ENCODE data around the gene PRR5.

The PRR5 gene

GRCh38 chr22:44733426-44734106 lies 31.6 kb downstream of the PRR5 start:
- DNase-seq (ENCODE audit: low spot score): no peak
- no peak for TF ChIP-seq CTCF (IDR thresholded peaks at IDR 0.05; ENCODE audit: extremely low read depth, missing control alignments)

GRCh38 chr22:44734278-44734677 lies 32.3 kb downstream of the PRR5 start:
- no peak for TF ChIP-seq CTCF (IDR thresholded peaks at IDR 0.05; ENCODE audit: extremely low read depth, missing control alignments)
- DNase-seq (ENCODE audit: low spot score): no peak

GRCh38 chr22:44734801-44735517 lies 33.0 kb downstream of the PRR5 start:
- TF ChIP-seq CTCF (IDR thresholded peaks at IDR 0.05; ENCODE audit: extremely low read depth, missing control alignments): no peak
- DNase-seq (ENCODE audit: low spot score): no peak

- DNase-seq (ENCODE audit: low spot score): peak; percentile 92
- peak; percentile 98 for TF ChIP-seq CTCF (IDR thresholded peaks at IDR 0.05; ENCODE audit: extremely low read depth, missing control alignments)
Observed at GRCh38 chr22:44735518-44736428, 33.8 kb downstream of the PRR5 start.

GRCh38 chr22:44736581-44737405 lies 34.8 kb downstream of the PRR5 start:
- no peak for DNase-seq (ENCODE audit: low spot score)
- no peak for TF ChIP-seq CTCF (IDR thresholded peaks at IDR 0.05; ENCODE audit: extremely low read depth, missing control alignments)

- no peak for DNase-seq (ENCODE audit: low spot score)
- TF ChIP-seq CTCF (IDR thresholded peaks at IDR 0.05; ENCODE audit: extremely low read depth, missing control alignments): no peak
Observed at GRCh38 chr22:44737406-44738346, 35.7 kb downstream of the PRR5 start.

Measured in GM20000 (cell line).